Superior temporal gyrus (tissue), 1 donor: ENCODE results near the gene RUFY4.

Source experiments
- DNase-seq: peaks from one replicate; pipeline ENCODE4 v3.0.0-alpha.2; 2016; ENCODE audit errors: extremely low spot score

RUFY4 gene

DNA sequence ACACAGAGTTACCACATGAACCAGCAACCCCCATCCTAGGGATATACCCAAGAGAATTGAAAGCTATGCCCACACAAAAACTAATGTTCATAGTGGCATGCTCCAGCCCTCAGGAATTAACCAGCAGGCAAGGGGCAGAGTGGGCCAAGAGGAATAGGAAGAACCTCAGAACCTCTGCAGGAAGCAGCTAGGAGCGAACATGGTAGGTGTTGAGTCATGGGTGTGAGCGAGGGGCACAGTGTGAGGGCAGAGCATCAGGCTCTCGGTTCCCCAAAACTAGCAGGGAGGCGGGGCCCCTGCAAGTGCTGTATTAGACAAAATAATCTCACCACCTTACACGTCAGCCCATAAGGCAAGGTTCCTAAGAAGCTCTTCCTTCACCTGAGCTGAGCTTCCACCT is 5.6 kb upstream of the RUFY4 start:
- DNase-seq = no peak

DNA sequence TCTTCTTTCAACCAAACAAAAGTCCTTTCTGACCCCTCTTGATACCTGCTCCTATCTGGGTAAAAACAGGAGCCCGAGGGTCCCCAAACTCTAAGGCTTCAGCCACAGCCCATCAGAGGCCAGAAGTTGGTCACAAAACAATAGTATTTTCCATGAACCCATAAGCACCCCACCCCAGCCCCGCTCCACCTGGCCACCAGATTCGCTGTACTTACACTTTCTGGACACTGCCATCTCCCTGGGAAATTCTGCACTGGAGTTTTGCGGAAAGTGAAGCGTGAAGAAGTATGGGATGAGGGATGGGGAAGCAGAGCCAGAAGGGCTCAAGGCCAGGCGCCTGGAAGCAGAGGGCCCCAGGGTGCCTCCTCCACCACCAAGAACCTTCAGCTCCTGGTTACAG is 5.2 kb upstream of the RUFY4 start:
- DNase-seq = no peak

DNA sequence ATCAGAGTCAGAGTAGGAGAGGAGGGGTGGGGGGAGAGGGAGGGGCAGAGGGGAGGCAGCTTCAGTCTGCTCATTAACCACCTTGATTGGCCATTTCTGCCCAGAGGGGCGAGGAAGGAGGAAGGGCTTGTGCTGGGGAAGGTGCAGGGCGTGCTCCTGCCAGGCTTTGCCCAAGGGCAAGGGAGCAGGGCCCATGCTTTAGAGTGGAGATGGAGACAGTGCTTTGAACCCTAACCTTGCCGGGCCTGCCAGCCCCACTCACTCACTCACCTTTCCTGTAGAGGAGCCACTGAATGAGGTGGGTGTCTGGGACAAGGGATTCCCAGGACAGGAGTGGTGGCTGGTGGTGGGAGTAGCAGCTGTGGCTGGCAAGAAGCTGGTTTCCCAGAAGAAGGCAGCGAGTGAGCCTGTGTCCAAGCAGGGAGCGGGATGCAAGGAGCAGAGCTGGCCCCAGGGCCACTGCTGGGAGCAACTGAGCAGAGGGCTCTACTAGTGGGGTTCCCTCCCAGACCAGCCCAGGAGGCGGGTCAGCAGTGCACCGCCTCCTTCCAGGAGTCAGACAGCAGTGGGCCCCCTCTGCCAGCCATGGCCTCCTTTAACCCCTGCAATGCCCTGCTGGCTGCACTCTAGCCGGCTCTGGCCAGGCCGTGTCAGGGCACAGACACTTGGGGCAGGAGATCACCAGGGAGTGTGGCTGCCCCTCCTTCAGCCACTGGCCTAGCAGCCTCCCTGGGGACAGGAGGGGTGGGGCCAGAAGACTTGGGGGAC is 3.6 kb upstream of the RUFY4 start:
- no peak for DNase-seq

DNA sequence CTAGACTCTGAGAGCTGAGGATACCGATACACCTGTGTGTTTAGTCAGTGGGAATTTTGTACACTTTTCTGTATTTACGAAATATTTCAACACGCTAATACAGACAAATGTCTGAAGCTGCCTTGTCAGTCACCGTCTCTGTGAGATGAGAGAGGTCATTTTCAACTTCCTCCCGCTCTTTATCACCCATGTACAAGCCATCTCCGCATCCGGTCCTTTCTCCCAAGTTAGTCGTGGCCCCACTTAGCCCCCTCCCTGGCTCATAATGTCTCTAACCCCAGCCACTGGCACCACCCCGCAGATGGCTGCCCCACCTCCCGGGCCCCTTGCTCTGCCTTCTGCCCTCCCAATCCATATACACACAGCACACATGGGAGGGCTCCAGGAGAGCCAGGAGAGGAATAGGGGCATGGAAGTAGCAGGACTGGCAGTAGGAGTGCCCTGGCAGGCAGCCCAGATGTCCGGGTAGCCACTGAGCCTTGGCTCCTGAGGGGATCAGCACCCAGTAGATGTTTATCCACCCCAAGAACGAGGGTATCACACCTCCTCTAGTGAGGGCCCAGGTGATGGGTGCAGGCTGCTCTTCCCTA is 2.0 kb upstream of the RUFY4 start:
- no peak for DNase-seq

- DNase-seq = no peak
These were observed 1.5 kb upstream of the RUFY4 start for GRCh38 chr2:218067523-218067922.

- no peak for DNase-seq
These were observed 700 bp downstream of the RUFY4 start for GRCh38 chr2:218069606-218070300.

- DNase-seq = no peak
These were observed 1.5 kb downstream of the RUFY4 start for GRCh38 chr2:218070587-218070986.

DNA sequence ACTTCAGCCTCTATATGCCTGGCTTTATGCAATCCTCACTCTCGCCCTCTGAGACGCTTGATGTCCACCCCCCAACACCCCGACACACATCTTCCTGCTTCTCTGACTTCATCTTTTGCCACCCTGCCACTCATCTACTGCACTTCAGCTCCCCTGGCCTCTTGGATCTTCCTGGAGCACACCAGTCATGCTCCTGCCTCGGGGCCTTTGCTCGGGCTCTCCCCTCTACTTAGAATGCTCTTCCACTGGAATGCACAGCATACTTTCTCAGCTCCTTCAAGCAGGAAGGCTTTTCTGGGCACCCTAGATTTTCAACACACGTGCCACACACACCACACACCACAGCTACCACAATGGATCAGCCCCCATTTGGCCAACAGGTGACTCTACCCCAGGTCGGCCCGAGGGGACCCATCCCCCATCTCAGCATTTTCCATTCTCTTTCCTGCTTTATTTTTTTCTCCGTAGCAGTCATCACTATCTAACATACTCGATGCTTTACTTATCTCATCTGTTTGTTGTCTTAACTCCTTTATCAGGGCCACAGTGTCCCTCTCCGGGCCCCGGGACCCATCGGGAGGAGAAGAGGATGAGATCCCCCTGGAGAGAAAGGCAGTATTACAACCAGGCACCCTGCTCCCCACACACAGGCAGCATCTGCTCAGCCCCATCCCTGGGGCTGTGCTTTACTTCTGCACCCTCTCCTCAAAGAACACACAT is 2.3 kb downstream of the RUFY4 start:
- no peak for DNase-seq

GRCh38 chr2:218072002-218072401 is 2.9 kb downstream of the RUFY4 start:
- no peak for DNase-seq

DNA sequence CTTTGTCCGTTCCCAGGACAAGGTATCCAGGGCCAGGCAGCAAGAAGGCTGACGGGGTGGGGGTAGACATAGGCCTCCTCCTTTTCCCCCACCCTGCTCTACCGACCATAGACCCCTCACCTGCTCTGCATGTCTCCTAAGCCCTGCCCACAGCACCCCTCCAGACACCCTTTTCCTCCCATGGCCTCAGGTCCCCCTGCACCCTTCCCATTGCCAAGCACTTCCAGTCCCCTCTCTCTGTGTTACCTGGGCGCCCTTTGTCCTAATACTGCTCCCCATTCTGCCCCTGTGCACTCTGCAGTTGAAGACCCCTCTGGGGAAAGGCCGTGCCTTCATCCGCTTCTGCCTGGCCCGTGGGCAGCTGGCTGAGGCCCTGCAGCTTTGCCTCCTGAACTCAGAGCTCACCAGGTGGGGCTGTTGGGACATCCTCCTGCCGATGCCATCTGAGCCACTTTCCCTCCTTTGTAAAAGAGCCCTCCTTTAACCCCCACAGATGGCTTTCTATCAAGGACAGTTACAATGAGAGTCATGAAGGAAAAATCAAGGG is 3.5 kb downstream of the RUFY4 start:
- no peak for DNase-seq

DNA sequence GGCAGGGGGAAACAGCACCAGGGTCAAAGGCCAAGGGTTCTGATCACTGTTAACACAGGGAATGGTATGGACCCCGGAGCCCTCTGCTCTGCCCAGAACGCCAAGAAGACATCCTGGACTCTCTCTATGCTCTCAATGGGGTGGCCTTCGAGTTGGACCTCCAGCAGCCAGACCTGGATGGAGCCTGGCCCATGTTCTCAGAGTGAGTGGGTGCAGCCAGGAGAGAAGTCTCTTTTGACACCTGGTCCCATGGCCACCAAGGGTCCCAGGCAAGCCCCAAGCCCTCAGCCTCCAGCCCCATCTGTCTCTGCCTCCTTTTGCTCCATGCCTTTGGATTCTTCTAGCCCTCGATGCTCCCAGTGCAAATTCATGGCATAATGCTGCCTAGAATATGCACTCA is 4.1 kb downstream of the RUFY4 start:
- no peak for DNase-seq

DNA sequence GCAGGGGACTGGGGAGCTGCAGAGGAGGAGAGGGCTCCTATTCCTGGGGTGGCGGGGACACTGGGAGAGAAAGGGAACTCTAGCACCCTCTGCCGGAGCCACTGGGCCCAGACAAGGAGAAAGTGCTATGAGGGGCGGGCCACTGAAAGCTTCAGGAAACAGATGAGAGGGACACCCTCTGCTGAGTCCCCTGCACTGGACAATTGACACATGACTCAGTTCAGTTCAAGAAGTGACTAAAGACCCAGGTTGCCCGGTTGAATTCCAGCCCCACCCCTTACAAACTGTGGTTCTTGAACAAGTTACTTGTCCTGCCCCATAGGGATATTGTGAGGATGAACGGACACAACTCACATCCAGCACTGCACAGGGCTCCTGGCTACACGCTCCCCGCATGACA is 5.0 kb downstream of the RUFY4 start:
- no peak for DNase-seq

- DNase-seq = no peak
These were observed 7.1 kb downstream of the RUFY4 start for GRCh38 chr2:218075975-218076811.

GRCh38 chr2:218077464-218078216 is 8.6 kb downstream of the RUFY4 start:
- DNase-seq = no peak

GRCh38 chr2:218079943-218080913 is 11.2 kb downstream of the RUFY4 start:
- DNase-seq = no peak

DNA sequence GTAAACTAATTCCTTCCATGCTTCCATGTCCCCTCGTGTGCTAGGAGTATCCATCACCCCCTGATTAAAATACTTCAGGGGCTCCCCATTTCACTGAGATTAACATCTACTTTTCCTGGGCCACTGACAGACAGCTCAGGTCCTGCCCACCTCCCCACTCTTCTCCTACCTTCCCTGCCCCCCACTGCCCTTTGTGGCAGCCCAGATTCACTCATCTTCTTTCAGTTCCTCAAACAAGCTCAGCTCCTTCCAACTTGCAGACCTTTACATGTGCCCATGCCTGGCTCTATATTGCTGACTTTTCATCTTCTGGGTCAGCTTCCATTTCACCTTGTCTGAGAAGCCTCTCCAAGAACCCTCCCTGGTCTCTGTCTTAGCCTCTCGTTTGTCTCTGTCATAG is 12.0 kb downstream of the RUFY4 start:
- no peak for DNase-seq

- no peak for DNase-seq
These were observed 12.6 kb downstream of the RUFY4 start for GRCh38 chr2:218081695-218082094.

DNA sequence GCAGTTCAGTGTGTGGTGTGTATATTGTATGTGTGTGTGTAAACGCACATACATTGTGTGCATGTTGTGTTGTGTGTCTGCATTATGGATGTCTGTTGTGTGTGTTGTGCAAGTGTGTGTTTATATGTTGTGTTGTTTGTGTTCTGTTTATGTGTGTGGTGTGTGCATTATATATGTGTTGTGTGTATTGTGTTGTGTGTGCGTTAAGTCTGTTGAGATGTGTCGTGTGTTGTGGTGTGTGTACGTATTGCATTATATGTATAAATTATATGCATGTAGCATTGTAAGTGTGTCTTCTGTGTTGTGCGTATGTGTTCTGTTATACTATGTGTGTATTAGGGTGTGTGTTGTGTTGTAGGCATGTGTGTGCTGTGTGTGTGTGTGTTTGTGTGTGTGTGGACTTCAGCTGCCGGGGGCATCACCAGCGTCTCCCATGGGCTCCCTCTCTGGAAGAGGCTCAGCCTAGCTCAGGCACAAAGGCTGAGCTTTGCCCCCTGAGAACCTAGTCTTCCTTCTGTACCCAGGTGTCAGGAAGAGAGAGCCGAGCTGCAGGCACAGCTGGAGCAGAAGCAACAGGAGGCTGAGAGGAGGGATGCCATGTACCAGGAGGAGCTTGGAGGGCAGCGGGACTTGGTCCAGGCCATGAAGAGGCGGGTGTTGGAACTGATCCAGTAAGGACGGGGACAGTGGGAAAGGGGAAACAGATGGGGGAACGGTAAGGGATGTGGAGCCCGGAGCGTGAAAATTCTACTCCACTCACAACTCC is 13.7 kb downstream of the RUFY4 start:
- no peak for DNase-seq

DNA sequence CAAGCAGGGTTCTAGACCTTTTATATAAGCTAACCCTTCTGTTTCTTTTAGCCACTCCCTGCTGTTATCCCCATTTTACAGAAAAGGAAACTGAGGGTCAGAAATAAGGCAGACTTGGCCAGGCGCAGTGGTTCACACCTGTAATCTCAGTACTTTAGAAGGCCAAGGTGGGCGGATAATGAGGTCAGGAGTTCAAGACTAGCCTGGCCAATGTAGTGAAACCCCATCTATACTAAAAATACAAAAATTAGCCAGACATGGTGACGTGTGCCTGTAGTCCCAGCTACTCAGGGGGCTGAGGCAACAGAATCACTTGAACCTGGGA is 14.3 kb downstream of the RUFY4 start:
- no peak for DNase-seq
